ENCODE measurements around the gene TNIK. TPM values are rescaled to one million over a fixed set of nuclear protein-coding genes. Genes with fewer than 3 reads are reported as not detected.

The TNIK gene
- total RNA-seq, 2 experiments from 2014 or later: 27.0 to 28.8 TPM

GRCh38 chr3:171213907-171214306 lies 246.3 kb downstream of the TNIK start:
- no peak for DNase-seq
- Mint-ChIP-seq H3K4me1 (ENCODE audit: low read depth) (peaks cover 18% of the 10 kb centered on the region), H3K36me3 (ENCODE audit: low read depth) (peaks cover 15% of the 10 kb centered on the region), H3K27me3 (ENCODE audit: low read depth) (no peaks in the 10 kb centered on the region), H3K4me3 (no peak overlapping the region), H3K27ac (no peak overlapping the region), H3K9me3 (no peaks in the 10 kb centered on the region)
- intact Hi-C loops (cut with micrococcal nuclease): no loop called here
- CTCF ChIA-PET: no interaction called here

- Mint-ChIP-seq H3K9me3 (no peaks in the 10 kb centered on the region), H3K27ac (no peak overlapping the region), H3K4me1 (ENCODE audit: low read depth) (peaks cover 16% of the 10 kb centered on the region), H3K27me3 (ENCODE audit: low read depth) (no peaks in the 10 kb centered on the region), H3K4me3 (no peak overlapping the region), H3K36me3 (ENCODE audit: low read depth) (peaks cover 15% of the 10 kb centered on the region)
- no peak for DNase-seq
- intact Hi-C loops (cut with micrococcal nuclease): no loop called here
- CTCF ChIA-PET: interaction anchor here (1.9 kb wide), 1 partner anchor 11 kb away, joined by 6 read pairs; no protein-coding TSS in a partner anchor
Measured at GRCh38 chr3:171213178-171213577, 247.0 kb downstream of the TNIK start.

GRCh38 chr3:171212648-171213047 lies 247.6 kb downstream of the TNIK start:
- H3K27me3 Mint-ChIP-seq (ENCODE audit: low read depth): no peaks in the 10 kb centered on the region
- intact Hi-C loops (cut with micrococcal nuclease): no loop called here
- no peaks in the 10 kb centered on the region for H3K9me3 Mint-ChIP-seq
- no peak overlapping the region for H3K27ac Mint-ChIP-seq
- peaks cover 18% of the 10 kb centered on the region for H3K36me3 Mint-ChIP-seq (ENCODE audit: low read depth)
- CTCF ChIA-PET: interaction anchor here (1.9 kb wide), 1 partner anchor 12 kb away, joined by 6 read pairs; no protein-coding TSS in a partner anchor
- DNase-seq: no peak
- H3K4me3 Mint-ChIP-seq: no peak overlapping the region
- H3K4me1 Mint-ChIP-seq (ENCODE audit: low read depth): peaks cover 15% of the 10 kb centered on the region

GRCh38 chr3:171206283-171206682 lies 253.9 kb downstream of the TNIK start:
- Mint-ChIP-seq H3K4me1 (ENCODE audit: low read depth) (peaks cover 11% of the 10 kb centered on the region), H3K9me3 (no peaks in the 10 kb centered on the region)
- CTCF ChIA-PET: no interaction called here

GRCh38 chr3:171204942-171205341 lies 255.3 kb downstream of the TNIK start:
- Mint-ChIP-seq H3K9me3 (no peaks in the 10 kb centered on the region), H3K27ac (no peak overlapping the region), H3K4me1 (ENCODE audit: low read depth) (peaks cover 11% of the 10 kb centered on the region), H3K4me3 (no peak overlapping the region), H3K36me3 (ENCODE audit: low read depth) (peaks cover 26% of the 10 kb centered on the region), H3K27me3 (ENCODE audit: low read depth) (no peaks in the 10 kb centered on the region)
- CTCF ChIA-PET: interaction anchor here (1.1 kb wide), 1 partner anchor 20 kb away, joined by 4 read pairs; no protein-coding TSS in a partner anchor
- intact Hi-C loops (cut with micrococcal nuclease): no loop called here
- no peak for DNase-seq

More at GRCh38 chr3:171206283-171206682, 253.9 kb downstream of the TNIK start:
- DNase-seq: no peak
- intact Hi-C loops (cut with micrococcal nuclease): no loop called here
- no peak overlapping the region for H3K27ac Mint-ChIP-seq
- H3K36me3 Mint-ChIP-seq (ENCODE audit: low read depth): peaks cover 32% of the 10 kb centered on the region
- H3K27me3 Mint-ChIP-seq (ENCODE audit: low read depth): no peaks in the 10 kb centered on the region
- H3K4me3 Mint-ChIP-seq: no peak overlapping the region

GRCh38 chr3:171201825-171202224 lies 258.4 kb downstream of the TNIK start:
- CTCF ChIA-PET: interaction anchor here (0.6 to 1.1 kb wide), 4 partner anchors 9 to 600 kb away, joined by 3 to 4 read pairs (median 4); no protein-coding TSS in a partner anchor
- no peak for DNase-seq
- Mint-ChIP-seq H3K4me1 (ENCODE audit: low read depth) (peaks cover 20% of the 10 kb centered on the region), H3K9me3 (peaks cover 6% of the 10 kb centered on the region), H3K36me3 (ENCODE audit: low read depth) (peaks cover 25% of the 10 kb centered on the region), H3K27ac (no peak overlapping the region), H3K27me3 (ENCODE audit: low read depth) (no peaks in the 10 kb centered on the region), H3K4me3 (no peak overlapping the region)
- intact Hi-C loops (cut with micrococcal nuclease): no loop called here

GRCh38 chr3:171200750-171201088 lies 259.5 kb downstream of the TNIK start:
- Mint-ChIP-seq H3K27ac (no peak overlapping the region), H3K4me1 (ENCODE audit: low read depth) (peaks cover 15% of the 10 kb centered on the region), H3K36me3 (ENCODE audit: low read depth) (peaks cover 19% of the 10 kb centered on the region), H3K9me3 (peaks cover 6% of the 10 kb centered on the region), H3K4me3 (no peak overlapping the region), H3K27me3 (ENCODE audit: low read depth) (no peaks in the 10 kb centered on the region)
- CTCF ChIA-PET: no interaction called here
- no peak for DNase-seq
- intact Hi-C loops (cut with micrococcal nuclease): no loop called here

GRCh38 chr3:171200052-171200749 lies 260.0 kb downstream of the TNIK start:
- H3K27ac Mint-ChIP-seq: no peak overlapping the region
- no peak for DNase-seq
- peaks cover 14% of the 10 kb centered on the region for H3K36me3 Mint-ChIP-seq (ENCODE audit: low read depth)
- peaks cover 10% of the 10 kb centered on the region for H3K4me1 Mint-ChIP-seq (ENCODE audit: low read depth)
- intact Hi-C loops (cut with micrococcal nuclease): no loop called here
- no peaks in the 10 kb centered on the region for H3K27me3 Mint-ChIP-seq (ENCODE audit: low read depth)
- peaks cover 6% of the 10 kb centered on the region for H3K9me3 Mint-ChIP-seq
- CTCF ChIA-PET: interaction anchor here (0.6 kb wide), 1 partner anchor 277 kb away, joined by 3 read pairs; no protein-coding TSS in a partner anchor
- no peak overlapping the region for H3K4me3 Mint-ChIP-seq

GRCh38 chr3:171199473-171199829 lies 260.8 kb downstream of the TNIK start:
- peaks cover 12% of the 10 kb centered on the region for H3K36me3 Mint-ChIP-seq (ENCODE audit: low read depth)
- no peak overlapping the region for H3K4me3 Mint-ChIP-seq
- H3K27me3 Mint-ChIP-seq (ENCODE audit: low read depth): no peaks in the 10 kb centered on the region
- H3K4me1 Mint-ChIP-seq (ENCODE audit: low read depth): peaks cover 9% of the 10 kb centered on the region
- intact Hi-C loops (cut with micrococcal nuclease): no loop called here
- no peak for DNase-seq
- CTCF ChIA-PET: interaction anchor here (0.6 kb wide), 2 partner anchors 277 to 359 kb away, joined by 3 read pairs; no protein-coding TSS in a partner anchor
- peaks cover 6% of the 10 kb centered on the region for H3K9me3 Mint-ChIP-seq
- H3K27ac Mint-ChIP-seq: no peak overlapping the region

GRCh38 chr3:171198781-171199472 lies 261.3 kb downstream of the TNIK start:
- no peak overlapping the region for H3K27ac Mint-ChIP-seq
- peaks cover 9% of the 10 kb centered on the region for H3K4me1 Mint-ChIP-seq (ENCODE audit: low read depth)
- intact Hi-C loops (cut with micrococcal nuclease): no loop called here
- DNase-seq: no peak
- H3K36me3 Mint-ChIP-seq (ENCODE audit: low read depth): peaks cover 12% of the 10 kb centered on the region
- H3K4me3 Mint-ChIP-seq: no peak overlapping the region
- H3K9me3 Mint-ChIP-seq: peaks cover 6% of the 10 kb centered on the region
- no peaks in the 10 kb centered on the region for H3K27me3 Mint-ChIP-seq (ENCODE audit: low read depth)
- CTCF ChIA-PET: interaction anchor here (0.6 kb wide), 3 partner anchors 256 to 360 kb away, joined by 3 to 4 read pairs (median 3); no protein-coding TSS in a partner anchor

- peaks cover 6% of the 10 kb centered on the region for H3K9me3 Mint-ChIP-seq
- H3K36me3 Mint-ChIP-seq (ENCODE audit: low read depth): peaks cover 12% of the 10 kb centered on the region
- H3K4me3 Mint-ChIP-seq: no peak overlapping the region
- H3K4me1 Mint-ChIP-seq (ENCODE audit: low read depth): peaks cover 18% of the 10 kb centered on the region
- DNase-seq: no peak
- no peaks in the 10 kb centered on the region for H3K27me3 Mint-ChIP-seq (ENCODE audit: low read depth)
- intact Hi-C loops (cut with micrococcal nuclease): no loop called here
- no peak overlapping the region for H3K27ac Mint-ChIP-seq
- CTCF ChIA-PET: no interaction called here
Measured at GRCh38 chr3:171195686-171196085, 264.5 kb downstream of the TNIK start.

GRCh38 chr3:171194965-171195364 lies 265.2 kb downstream of the TNIK start:
- peaks cover 6% of the 10 kb centered on the region for H3K9me3 Mint-ChIP-seq
- peaks cover 11% of the 10 kb centered on the region for H3K36me3 Mint-ChIP-seq (ENCODE audit: low read depth)
- CTCF ChIA-PET: interaction anchor here (0.7 kb wide), 1 partner anchor 11 kb away, joined by 3 read pairs; no protein-coding TSS in a partner anchor
- H3K4me1 Mint-ChIP-seq (ENCODE audit: low read depth): peaks cover 22% of the 10 kb centered on the region
- no peak overlapping the region for H3K4me3 Mint-ChIP-seq
- H3K27me3 Mint-ChIP-seq (ENCODE audit: low read depth): no peaks in the 10 kb centered on the region
- no peak overlapping the region for H3K27ac Mint-ChIP-seq
- intact Hi-C loops (cut with micrococcal nuclease): no loop called here
- no peak for DNase-seq
